Measurements from ENCODE around the gene SLC22A17.

GRCh38 chr14:23355871-23356435 lies 3.3 kb upstream of the SLC22A17 start:
- TF ChIP-seq, protein P1, sequence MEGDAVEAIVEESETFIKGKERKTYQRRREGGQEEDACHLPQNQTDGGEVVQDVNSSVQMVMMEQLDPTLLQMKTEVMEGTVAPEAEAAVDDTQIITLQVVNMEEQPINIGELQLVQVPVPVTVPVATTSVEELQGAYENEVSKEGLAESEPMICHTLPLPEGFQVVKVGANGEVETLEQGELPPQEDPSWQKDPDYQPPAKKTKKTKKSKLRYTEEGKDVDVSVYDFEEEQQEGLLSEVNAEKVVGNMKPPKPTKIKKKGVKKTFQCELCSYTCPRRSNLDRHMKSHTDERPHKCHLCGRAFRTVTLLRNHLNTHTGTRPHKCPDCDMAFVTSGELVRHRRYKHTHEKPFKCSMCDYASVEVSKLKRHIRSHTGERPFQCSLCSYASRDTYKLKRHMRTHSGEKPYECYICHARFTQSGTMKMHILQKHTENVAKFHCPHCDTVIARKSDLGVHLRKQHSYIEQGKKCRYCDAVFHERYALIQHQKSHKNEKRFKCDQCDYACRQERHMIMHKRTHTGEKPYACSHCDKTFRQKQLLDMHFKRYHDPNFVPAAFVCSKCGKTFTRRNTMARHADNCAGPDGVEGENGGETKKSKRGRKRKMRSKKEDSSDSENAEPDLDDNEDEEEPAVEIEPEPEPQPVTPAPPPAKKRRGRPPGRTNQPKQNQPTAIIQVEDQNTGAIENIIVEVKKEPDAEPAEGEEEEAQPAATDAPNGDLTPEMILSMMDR (conservative IDR thresholded peaks at IDR 0.05): no peak
- no peak for TF ChIP-seq EZH2 (IDR thresholded peaks at IDR 0.05; ENCODE audit: low read depth)
